Activated naive CD8-positive, alpha-beta T cell (primary cell): ENCODE data around the gene RET.

Source experiments
- H3K27ac Mint-ChIP-seq: one replicate; pipeline ENCODE4 v1.8.0; 2021; ENCODE audit warnings: mixed read lengths
- H3K27me3 Mint-ChIP-seq: one replicate; pipeline ENCODE4 v1.8.0; 2021; ENCODE audit warnings: mixed read lengths
- H3K36me3 Mint-ChIP-seq: one replicate; pipeline ENCODE4 v1.8.0; 2021; ENCODE audit warnings: mixed read lengths
- H3K4me1 Mint-ChIP-seq: one replicate; pipeline ENCODE4 v1.8.0; 2021; ENCODE audit warnings: low read depth, mixed read lengths
- H3K4me3 Mint-ChIP-seq: one replicate; pipeline ENCODE4 v1.8.0; 2021; ENCODE audit warnings: mild to moderate bottlenecking, mixed read lengths
- H3K9me3 Mint-ChIP-seq: one replicate; pipeline ENCODE4 v1.8.0; 2021; ENCODE audit warnings: low read depth, mixed read lengths

RET gene

DNA sequence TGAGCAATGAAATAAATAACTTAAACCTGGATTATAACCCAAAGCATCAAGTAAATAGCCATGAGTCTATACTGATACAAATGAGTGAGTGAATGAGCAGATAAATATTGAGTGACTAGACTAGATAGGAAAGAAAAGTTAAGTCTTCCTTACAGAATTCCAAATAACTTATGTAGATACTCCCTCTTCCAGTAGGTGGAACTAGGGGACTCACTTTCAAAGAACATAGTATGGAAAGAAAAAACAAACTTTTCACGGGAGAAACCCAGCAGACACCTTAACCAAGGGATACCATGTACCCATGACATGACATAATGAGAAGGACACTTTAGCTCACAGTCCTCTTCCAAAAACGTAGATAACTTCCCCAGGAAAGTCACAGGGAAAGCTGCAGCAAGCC lies 93.6 kb downstream of the RET start:
- no peak overlapping the region for H3K4me3 Mint-ChIP-seq
- H3K4me1 Mint-ChIP-seq, result peaks cover 19% of the 10 kb centered on the region
- no peaks in the 10 kb centered on the region for H3K27me3 Mint-ChIP-seq
- no peaks in the 10 kb centered on the region for H3K9me3 Mint-ChIP-seq
- peaks cover 12% of the 10 kb centered on the region for H3K36me3 Mint-ChIP-seq
- peak overlapping the region; percentile 36 for H3K27ac Mint-ChIP-seq

DNA sequence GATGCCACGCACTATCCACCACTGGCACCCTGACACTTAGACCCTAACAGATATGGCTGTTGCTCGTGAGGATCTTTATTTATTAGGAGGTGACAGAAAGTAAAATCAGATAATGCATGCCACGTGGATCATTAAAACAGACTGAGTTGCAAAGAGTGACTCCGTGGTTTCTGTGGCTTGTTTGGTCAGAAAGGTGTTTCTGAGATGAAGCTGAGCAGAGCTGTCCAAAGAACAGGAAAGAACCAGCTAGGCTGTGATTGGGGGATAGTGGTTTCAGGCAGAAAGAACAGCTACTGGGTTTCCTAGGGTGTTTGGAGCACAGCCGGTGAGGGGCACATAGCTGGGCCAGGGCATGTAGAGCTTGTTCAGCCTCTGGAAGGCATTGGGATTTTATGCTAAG lies 95.8 kb downstream of the RET start:
- Mint-ChIP-seq H3K36me3 (peaks cover 21% of the 10 kb centered on the region), H3K9me3 (no peaks in the 10 kb centered on the region), H3K4me3 (no peak overlapping the region), H3K4me1 (peaks cover 8% of the 10 kb centered on the region), H3K27me3 (no peaks in the 10 kb centered on the region), H3K27ac (peak overlapping the region; percentile 2)

DNA sequence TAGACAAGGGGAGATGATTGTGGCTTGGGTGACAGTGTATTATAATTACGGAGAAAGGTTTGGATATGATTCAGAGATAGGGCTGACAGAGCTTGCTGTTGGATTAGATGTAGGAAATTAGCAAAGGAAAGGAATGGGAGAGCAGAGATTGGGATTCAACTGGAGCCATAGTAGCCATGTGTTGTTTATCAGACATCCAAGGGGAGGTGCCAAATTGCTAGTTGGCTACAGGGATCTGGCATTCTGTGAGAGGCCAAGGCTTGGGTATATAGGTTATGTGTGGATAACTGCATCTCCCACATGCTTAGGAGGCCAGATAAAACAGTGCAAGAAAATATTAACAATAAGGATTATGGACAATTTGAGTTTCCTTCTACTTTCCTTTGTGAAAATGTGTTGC lies 96.3 kb downstream of the RET start:
- Mint-ChIP-seq H3K9me3 (no peaks in the 10 kb centered on the region), H3K27me3 (no peaks in the 10 kb centered on the region), H3K4me1 (peaks cover 8% of the 10 kb centered on the region), H3K36me3 (peaks cover 25% of the 10 kb centered on the region), H3K27ac (peak overlapping the region; percentile 1), H3K4me3 (no peak overlapping the region)

DNA sequence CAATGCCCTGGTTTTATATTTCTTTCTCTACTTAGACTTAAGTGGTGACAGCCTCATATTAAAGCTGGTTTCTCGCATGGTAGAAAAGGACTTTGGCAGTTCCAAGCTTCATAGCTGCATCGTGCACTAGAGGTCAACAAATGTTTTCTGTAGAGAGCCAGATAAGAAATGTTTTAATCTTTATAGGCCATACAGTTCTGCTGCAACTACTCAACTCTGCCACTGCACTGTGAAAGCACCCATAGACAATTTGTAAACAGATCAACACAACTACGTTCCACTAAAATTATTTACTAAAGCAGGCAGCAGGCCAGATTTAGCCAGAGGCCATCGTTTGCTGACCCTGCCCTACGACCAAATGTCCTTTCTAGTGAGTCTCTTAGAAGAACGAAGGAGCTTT lies 98.1 kb downstream of the RET start:
- H3K36me3 Mint-ChIP-seq, result peaks cover 30% of the 10 kb centered on the region
- no peak overlapping the region for H3K27ac Mint-ChIP-seq
- no peaks in the 10 kb centered on the region for H3K9me3 Mint-ChIP-seq
- H3K27me3 Mint-ChIP-seq, result no peaks in the 10 kb centered on the region
- H3K4me3 Mint-ChIP-seq, result no peak overlapping the region
- peaks cover 8% of the 10 kb centered on the region for H3K4me1 Mint-ChIP-seq

DNA sequence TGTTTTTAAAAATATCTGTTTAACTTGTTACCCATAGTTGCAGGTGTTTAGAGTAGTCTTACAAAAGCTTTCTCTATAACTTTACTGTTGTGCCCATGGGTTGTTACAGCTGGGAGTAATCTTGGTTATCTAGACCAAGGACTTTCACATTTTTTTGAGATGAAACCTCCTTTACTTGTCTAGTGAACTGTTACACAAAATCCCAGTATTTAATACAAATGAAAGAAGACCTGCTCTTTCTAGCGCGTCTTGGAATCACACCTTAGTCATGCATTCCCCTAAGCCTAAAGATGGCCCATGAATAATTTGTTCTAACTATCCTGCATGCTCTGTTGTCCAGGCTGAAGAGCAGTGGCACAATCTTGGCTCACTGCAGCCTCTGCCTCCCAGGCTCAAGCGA lies 99.4 kb downstream of the RET start:
- Mint-ChIP-seq H3K4me1 (peaks cover 5% of the 10 kb centered on the region), H3K27me3 (no peaks in the 10 kb centered on the region), H3K9me3 (no peaks in the 10 kb centered on the region), H3K4me3 (no peak overlapping the region), H3K27ac (no peak overlapping the region), H3K36me3 (peaks cover 34% of the 10 kb centered on the region)

DNA sequence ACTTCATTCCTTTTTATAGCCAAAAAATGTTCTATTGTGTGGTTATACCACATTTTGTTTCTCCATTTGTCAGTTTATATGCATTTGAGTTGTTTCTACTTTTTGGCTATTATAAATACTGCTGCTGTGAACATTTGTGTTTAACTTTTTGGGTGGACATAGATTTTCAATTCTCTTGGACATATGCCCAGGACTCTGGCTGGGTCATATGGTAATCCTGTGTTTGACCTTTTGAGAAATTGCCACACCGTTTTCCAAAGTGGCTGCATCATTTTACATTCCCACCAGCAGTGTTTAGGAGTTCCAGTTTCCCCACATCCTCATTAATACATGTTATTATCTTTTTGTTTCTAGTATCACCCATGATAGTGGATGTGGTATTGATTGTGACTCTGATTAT lies 100.7 kb downstream of the RET start:
- Mint-ChIP-seq H3K9me3 (no peaks in the 10 kb centered on the region), H3K4me1 (no peaks in the 10 kb centered on the region), H3K27me3 (no peaks in the 10 kb centered on the region), H3K27ac (no peak overlapping the region), H3K36me3 (peaks cover 39% of the 10 kb centered on the region), H3K4me3 (no peak overlapping the region)
